HUES6 (cell line): Measurements from ENCODE around the gene KLRF1.

ENCODE experiments used
- H3K27ac ChIP-seq: 2 replicates; pipeline ENCODE4 v1.7.0; 2013; ENCODE audit warnings: low read depth, mild to moderate bottlenecking, low read length, inconsistent platforms
- H3K27me3 ChIP-seq: 2 replicates; pipeline ENCODE4 v1.6.1; 2013; ENCODE audit warnings: low read length; ENCODE audit not compliant: control insufficient read depth, insufficient read depth
- H3K36me3 ChIP-seq: 2 replicates; pipeline ENCODE4 v1.6.1; 2013; ENCODE audit warnings: low read length; ENCODE audit not compliant: control insufficient read depth, insufficient read depth
- H3K4me1 ChIP-seq: 2 replicates; pipeline ENCODE4 v1.6.1; 2013; ENCODE audit warnings: low read length; ENCODE audit not compliant: control insufficient read depth, insufficient read depth
- H3K4me3 ChIP-seq: 2 replicates; pipeline ENCODE4 v1.5.1; 2013; ENCODE audit warnings: low read depth, low read length
- H3K9ac ChIP-seq: one replicate; pipeline ENCODE4 v1.6.1; 2013; ENCODE audit warnings: mild to moderate bottlenecking, low read length
- H3K9me3 ChIP-seq: 2 replicates; pipeline ENCODE4 v1.6.1; 2013; ENCODE audit warnings: low read depth, low read length; ENCODE audit not compliant: control insufficient read depth, insufficient read depth

Gene KLRF1

DNA sequence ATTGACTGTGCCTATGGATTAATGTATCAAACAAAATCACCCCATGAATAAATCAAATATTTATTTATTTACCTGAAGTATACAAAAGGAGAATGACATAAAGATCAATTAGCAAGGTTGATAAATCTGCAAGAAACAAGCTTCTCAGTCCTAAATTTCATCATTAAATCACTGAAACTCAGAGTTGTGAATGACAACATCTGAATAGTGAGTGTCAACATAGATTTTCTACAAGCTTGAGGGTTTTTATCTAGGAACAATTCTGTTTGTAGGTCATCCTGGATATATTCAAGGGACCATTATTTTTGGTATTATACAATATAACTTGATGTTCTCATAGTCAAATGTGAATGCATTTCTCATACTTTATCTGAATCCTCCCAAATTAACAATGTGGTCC is 17.4 kb upstream of the KLRF1 start:
- Histone ChIP-seq H3K36me3 (no peaks in the 10 kb centered on the region), H3K27me3 (no peaks in the 10 kb centered on the region), H3K27ac (no peak overlapping the region), H3K9ac (no peak overlapping the region), H3K4me1 (0 out of 2 replicates have a peak, but pooled peaks cover 4% of the 10 kb centered on the region), H3K9me3 (no peaks in the 10 kb centered on the region), H3K4me3 (no peak overlapping the region)

DNA sequence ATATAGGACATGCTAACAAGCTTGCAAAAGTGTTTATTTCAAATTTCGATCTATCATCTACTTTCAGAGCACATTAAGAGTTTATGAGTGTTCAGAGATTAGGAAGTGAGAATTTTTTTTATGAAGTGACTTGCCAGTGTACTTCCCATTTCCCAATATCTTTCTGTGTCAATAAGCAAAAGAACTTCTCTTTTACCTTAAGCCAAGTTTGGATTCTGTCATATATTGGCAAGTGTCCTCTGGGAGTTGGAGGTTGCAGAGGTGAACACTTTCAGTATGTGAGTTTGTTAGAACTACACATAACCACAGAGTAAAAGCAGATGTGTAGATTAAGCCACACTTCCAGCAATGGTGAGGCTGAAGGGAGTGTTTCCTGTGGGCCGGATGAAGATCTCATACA is 16.6 kb upstream of the KLRF1 start:
- no peaks in the 10 kb centered on the region for H3K36me3 ChIP-seq
- H3K9me3 ChIP-seq: no peaks in the 10 kb centered on the region
- no peak overlapping the region for H3K27ac ChIP-seq
- H3K27me3 ChIP-seq: no peaks in the 10 kb centered on the region
- 0 out of 2 replicates have a peak, but pooled peaks cover 4% of the 10 kb centered on the region for H3K4me1 ChIP-seq
- no peak overlapping the region for H3K9ac ChIP-seq
- H3K4me3 ChIP-seq: no peak overlapping the region

DNA sequence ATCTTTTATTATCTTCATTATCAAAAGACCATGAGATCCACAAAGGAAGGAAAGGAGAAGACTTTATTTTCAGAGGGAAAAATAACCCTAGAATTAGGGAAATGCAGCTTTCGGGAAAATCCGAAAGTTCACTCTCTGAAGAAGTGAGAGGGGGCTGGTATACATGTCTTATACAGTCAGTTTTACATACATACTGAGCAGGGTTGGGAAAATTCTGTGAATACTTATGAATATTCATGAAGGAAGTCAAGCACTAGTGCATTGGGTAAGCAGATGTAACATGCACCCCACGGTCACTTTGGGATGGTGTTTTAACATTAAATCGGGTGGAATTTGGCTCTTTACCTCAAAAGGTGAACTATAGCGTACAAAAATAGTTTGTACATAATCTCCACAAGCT is 15.7 kb upstream of the KLRF1 start:
- Histone ChIP-seq H3K9ac (no peak overlapping the region), H3K9me3 (no peaks in the 10 kb centered on the region)

GRCh38 chr12:9813821-9814798 is 13.2 kb upstream of the KLRF1 start:
- H3K4me3 ChIP-seq: peak overlapping the region; percentile 44
- H3K27me3 ChIP-seq: no peaks in the 10 kb centered on the region
- H3K36me3 ChIP-seq: no peaks in the 10 kb centered on the region
- no peak overlapping the region for H3K27ac ChIP-seq
- H3K9me3 ChIP-seq: no peaks in the 10 kb centered on the region
- H3K9ac ChIP-seq: no peak overlapping the region
- 0 out of 2 replicates have a peak, but pooled peaks cover 4% of the 10 kb centered on the region for H3K4me1 ChIP-seq

More for the DNA sequence above, 15.7 kb upstream of the KLRF1 start:
- no peaks in the 10 kb centered on the region for H3K36me3 ChIP-seq
- no peak overlapping the region for H3K27ac ChIP-seq
- no peaks in the 10 kb centered on the region for H3K27me3 ChIP-seq
- 0 out of 2 replicates have a peak, but pooled peaks cover 4% of the 10 kb centered on the region for H3K4me1 ChIP-seq
- no peak overlapping the region for H3K4me3 ChIP-seq

GRCh38 chr12:9820281-9820930 is 6.9 kb upstream of the KLRF1 start:
- H3K36me3 ChIP-seq: no peaks in the 10 kb centered on the region
- H3K9me3 ChIP-seq: no peaks in the 10 kb centered on the region
- H3K4me3 ChIP-seq: no peak overlapping the region
- H3K27ac ChIP-seq: no peak overlapping the region
- no peaks in the 10 kb centered on the region for H3K4me1 ChIP-seq
- no peak overlapping the region for H3K9ac ChIP-seq
- H3K27me3 ChIP-seq: no peaks in the 10 kb centered on the region

- no peaks in the 10 kb centered on the region for H3K27me3 ChIP-seq
- H3K4me1 ChIP-seq: no peaks in the 10 kb centered on the region
- no peak overlapping the region for H3K27ac ChIP-seq
- 0 out of 2 replicates have a peak, but pooled peaks cover 2% of the 10 kb centered on the region for H3K9me3 ChIP-seq
- no peak overlapping the region for H3K4me3 ChIP-seq
- no peaks in the 10 kb centered on the region for H3K36me3 ChIP-seq
- H3K9ac ChIP-seq: no peak overlapping the region
Measured at GRCh38 chr12:9829483-9829882, 2.2 kb downstream of the KLRF1 start.

GRCh38 chr12:9829982-9830381 is 2.7 kb downstream of the KLRF1 start:
- Histone ChIP-seq H3K4me1 (no peaks in the 10 kb centered on the region), H3K9me3 (0 out of 2 replicates have a peak, but pooled peaks cover 2% of the 10 kb centered on the region), H3K36me3 (no peaks in the 10 kb centered on the region), H3K27ac (no peak overlapping the region), H3K27me3 (no peaks in the 10 kb centered on the region), H3K4me3 (no peak overlapping the region), H3K9ac (no peak overlapping the region)

DNA sequence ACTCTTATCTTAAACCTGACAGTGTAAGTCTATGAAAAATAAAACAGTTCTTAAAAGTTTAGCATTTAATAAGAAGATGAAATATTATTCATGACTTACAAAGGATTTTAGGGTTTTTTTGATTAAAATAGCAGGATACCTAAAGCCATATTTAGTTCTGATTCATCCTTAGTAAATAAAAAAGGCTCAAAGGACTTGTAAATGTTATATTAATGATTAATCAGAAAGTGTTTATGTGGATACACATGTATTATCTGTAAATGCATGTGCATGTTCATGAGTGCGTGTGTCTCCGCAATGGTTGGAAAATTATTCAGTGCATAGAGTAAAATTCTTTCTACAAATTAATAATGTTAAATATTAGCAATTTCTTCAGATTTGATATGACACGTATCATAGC is 4.4 kb downstream of the KLRF1 start:
- Histone ChIP-seq H3K27ac (no peak overlapping the region), H3K4me3 (no peak overlapping the region), H3K9me3 (no peaks in the 10 kb centered on the region), H3K36me3 (no peaks in the 10 kb centered on the region), H3K9ac (no peak overlapping the region), H3K27me3 (no peaks in the 10 kb centered on the region), H3K4me1 (no peaks in the 10 kb centered on the region)

DNA sequence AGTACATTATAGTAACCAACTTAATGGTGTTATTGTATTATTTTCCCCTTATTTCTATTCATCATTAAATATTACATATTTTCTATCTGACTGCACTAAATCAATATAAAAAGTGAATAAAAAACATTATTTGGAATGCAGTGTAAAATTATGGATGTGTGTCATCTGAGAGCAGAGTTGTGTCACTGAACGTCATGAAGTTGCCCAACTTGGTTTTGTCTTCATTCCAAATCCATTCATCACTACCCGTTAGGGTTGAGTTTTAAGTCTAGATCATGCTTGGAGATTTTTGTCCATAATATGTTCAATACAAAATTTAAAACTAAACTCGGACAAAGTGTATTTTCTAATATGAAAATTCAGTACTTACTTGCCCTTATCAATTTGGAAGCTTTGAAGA is 16.1 kb downstream of the KLRF1 start:
- H3K36me3 ChIP-seq: no peaks in the 10 kb centered on the region
- no peaks in the 10 kb centered on the region for H3K9me3 ChIP-seq
- H3K4me3 ChIP-seq: no peak overlapping the region
- no peaks in the 10 kb centered on the region for H3K27me3 ChIP-seq
- no peak overlapping the region for H3K27ac ChIP-seq
- no peaks in the 10 kb centered on the region for H3K4me1 ChIP-seq
- no peak overlapping the region for H3K9ac ChIP-seq

GRCh38 chr12:9848899-9849298 is 21.6 kb downstream of the KLRF1 start:
- Histone ChIP-seq H3K4me1 (peaks cover 5% of the 10 kb centered on the region; the same call in 1 of the 2 replicates), H3K9me3 (no peaks in the 10 kb centered on the region), H3K36me3 (no peaks in the 10 kb centered on the region), H3K4me3 (no peak overlapping the region), H3K9ac (no peak overlapping the region), H3K27me3 (no peaks in the 10 kb centered on the region), H3K27ac (no peak overlapping the region)

DNA sequence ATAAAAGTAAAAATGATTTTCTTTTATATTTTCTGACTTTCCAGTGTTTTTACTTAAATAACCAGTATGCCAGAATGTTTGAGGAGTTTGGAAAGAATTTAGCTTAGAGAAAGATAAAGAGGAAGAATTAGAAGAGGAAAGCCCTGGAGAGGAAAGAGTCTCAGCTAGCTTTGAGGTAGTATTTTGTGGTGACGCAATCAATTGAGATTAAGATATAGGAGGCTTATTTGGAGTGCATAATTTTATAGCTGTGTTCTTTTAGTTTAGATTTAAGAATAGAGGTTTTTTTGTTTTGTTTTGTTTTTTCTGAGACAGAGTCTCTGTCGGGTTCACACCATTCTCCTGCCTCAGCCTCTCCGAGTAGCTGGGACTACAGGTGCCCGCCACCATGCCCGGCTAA is 23.8 kb downstream of the KLRF1 start:
- H3K27ac ChIP-seq: no peak overlapping the region
- H3K9ac ChIP-seq: no peak overlapping the region
- no peaks in the 10 kb centered on the region for H3K9me3 ChIP-seq
- H3K27me3 ChIP-seq: no peaks in the 10 kb centered on the region
- H3K4me3 ChIP-seq: no peak overlapping the region
- H3K36me3 ChIP-seq: no peaks in the 10 kb centered on the region
- H3K4me1 ChIP-seq: peaks cover 5% of the 10 kb centered on the region; the same call in 1 of the 2 replicates
